Sigmoid colon (tissue), 7 donors: ENCODE data around the gene TTC38. TPM values are rescaled to one million over a fixed set of nuclear protein-coding genes. Genes with fewer than 3 reads are reported as not detected.

Experiments used
- DNase-seq: peaks from one replicate; pipeline ENCODE4 v3.0.0-alpha.2; 2019
- H3K27ac ChIP-seq, 4 donors: fragments of 200-600 bp; sonication (generic); one replicate each; pipeline ENCODE4 v1.5.1; 2016 to 2019; ENCODE audit warnings: mild to moderate bottlenecking in 1 of 4
- H3K27me3 ChIP-seq, 3 donors: fragments of 200-600 bp; sonication (generic); one replicate each; pipeline ENCODE4 v1.5.1; 2019; ENCODE audit warnings: mild to moderate bottlenecking in 1 of 3
- H3K36me3 ChIP-seq, 4 donors: fragments of 200-600 bp; sonication (generic); one replicate each; pipeline ENCODE4 v1.5.1; 2016 to 2019
- H3K4me1 ChIP-seq, 4 donors: fragments of 200-600 bp; sonication (generic); one replicate each; pipeline ENCODE4 v1.5.1; 2017 to 2019
- H3K4me3 ChIP-seq, 4 donors: fragments of 200-600 bp; sonication (generic); one replicate each; pipeline ENCODE4 v1.5.1; 2017 to 2019; ENCODE audit warnings: mild to moderate bottlenecking in 2 of 4, moderate library complexity in 1 of 4
- H3K9me3 ChIP-seq, 4 donors: fragments of 200-600 bp in 3 of 4; sonication (generic) in 3 of 4; one replicate each; pipeline versions ENCODE4 v1.5.1 to v1.6.1; 2013 to 2019
- EP300 ChIP-seq, 4 donors: sonication (generic); formaldehyde crosslinking; IDR thresholded peaks; one replicate each; pipeline ENCODE4 v1.6.1; 2017; ENCODE audit warnings: antibody characterized with exemption in 4 of 4
- POLR2A ChIP-seq, 2 donors: fragments of 450-650 bp; IDR thresholded peaks; one replicate each; pipeline ENCODE4 v1.6.1; 2016; ENCODE audit warnings: antibody characterized with exemption in 2 of 2, mild to moderate bottlenecking in 2 of 2, moderate library complexity in 2 of 2
- POLR2AphosphoS5 ChIP-seq, 4 donors: sonication (generic); formaldehyde crosslinking; IDR thresholded peaks; one replicate each; pipeline ENCODE4 v1.6.1; 2017; ENCODE audit warnings: antibody characterized with exemption in 4 of 4
- WGBS, 2 donors: extraction: QIAGEN DNeasy Blood & Tissue Kit; methylation state at CpG; one replicate each; pipeline ENCODE4 v1.1.7; 2013; 5-methylcytosine and 5-hydroxymethylcytosine counted together
- intact Hi-C: fragments of 100-400 bp; cut with DNase I; formaldehyde crosslinking; loops from one replicate; pipeline ENCODE4 v1.15.1; 2023
- polyA plus RNA-seq, 3 donors: library from polyadenylated mRNA; stranded (reverse); fragments of 200-250 nt; gene quantifications; one replicate each; pipeline ENCODE4 v1.2.3, GENCODE V29; 2013
- total RNA-seq, 4 donors: library from RNA; depleted of rRNA; stranded (reverse); fragments of >200 nt; gene quantifications; one replicate each; pipeline ENCODE4 v1.1.0, GENCODE V29; 2016
- TF ChIP-seq, protein P1 (sequence below), 4 experiments: fragments of 450-650 bp in 3 of 4; fragments of 200-600 bp in 1 of 4; IDR thresholded peaks; one replicate each; pipeline ENCODE4 v1.5.1; 2016 to 2019; ENCODE audit warnings: antibody characterized with exemption in 4 of 4, mild to moderate bottlenecking in 3 of 4, moderate library complexity in 2 of 4
- donor health status: healthy with polysubstance abuse.
- donor health status: Bipolar disorder and iron deficiency.
- donor health status: healthy.

Gene TTC38
- total and polyA plus RNA-seq, 7 donors, result 34.6 to 105 (median 56.0) TPM

DNA sequence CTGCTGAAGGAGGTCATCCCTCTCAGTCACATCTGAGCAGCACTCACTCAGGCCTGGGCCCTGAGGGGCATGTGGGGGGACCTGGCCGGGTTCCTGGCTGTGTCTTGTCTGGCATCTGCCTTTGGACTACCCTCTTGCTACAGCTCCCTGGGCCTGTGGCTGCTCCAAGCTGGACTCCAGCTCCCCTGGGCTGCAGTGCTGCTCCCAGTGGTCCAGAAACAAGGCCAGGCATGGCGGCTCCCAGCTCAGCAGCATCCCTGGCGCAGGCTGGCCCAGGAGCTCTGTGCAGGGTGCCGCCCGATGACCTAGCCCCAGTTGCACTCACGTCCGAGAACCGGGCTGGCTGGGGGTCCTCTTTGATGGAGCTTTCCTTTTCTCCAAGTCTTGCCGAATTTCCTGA, 23.0 kb upstream of the TTC38 start:
- intact Hi-C loops, result loop anchor here (5.0 kb wide), 1 partner anchor 92 kb away; the partner anchor contains the start of gene PPARA
- no peak for TF ChIP-seq POLR2AphosphoS5 (IDR thresholded peaks at IDR 0.05)
- no peak for TF ChIP-seq EP300 (IDR thresholded peaks at IDR 0.05)
- TF ChIP-seq, protein P1, sequence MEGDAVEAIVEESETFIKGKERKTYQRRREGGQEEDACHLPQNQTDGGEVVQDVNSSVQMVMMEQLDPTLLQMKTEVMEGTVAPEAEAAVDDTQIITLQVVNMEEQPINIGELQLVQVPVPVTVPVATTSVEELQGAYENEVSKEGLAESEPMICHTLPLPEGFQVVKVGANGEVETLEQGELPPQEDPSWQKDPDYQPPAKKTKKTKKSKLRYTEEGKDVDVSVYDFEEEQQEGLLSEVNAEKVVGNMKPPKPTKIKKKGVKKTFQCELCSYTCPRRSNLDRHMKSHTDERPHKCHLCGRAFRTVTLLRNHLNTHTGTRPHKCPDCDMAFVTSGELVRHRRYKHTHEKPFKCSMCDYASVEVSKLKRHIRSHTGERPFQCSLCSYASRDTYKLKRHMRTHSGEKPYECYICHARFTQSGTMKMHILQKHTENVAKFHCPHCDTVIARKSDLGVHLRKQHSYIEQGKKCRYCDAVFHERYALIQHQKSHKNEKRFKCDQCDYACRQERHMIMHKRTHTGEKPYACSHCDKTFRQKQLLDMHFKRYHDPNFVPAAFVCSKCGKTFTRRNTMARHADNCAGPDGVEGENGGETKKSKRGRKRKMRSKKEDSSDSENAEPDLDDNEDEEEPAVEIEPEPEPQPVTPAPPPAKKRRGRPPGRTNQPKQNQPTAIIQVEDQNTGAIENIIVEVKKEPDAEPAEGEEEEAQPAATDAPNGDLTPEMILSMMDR (IDR thresholded peaks at IDR 0.05), result no peak
- Histone ChIP-seq H3K9me3 (no peaks in the 10 kb centered on the region), H3K36me3 (peaks cover 0 to 27% (median 4%) of the 10 kb centered on the region in 4 donors), H3K4me3 (no peak overlapping the region), H3K27me3 (no peaks in the 10 kb centered on the region), H3K27ac (peak overlapping the region in 1 of 4 donors; percentile 57), H3K4me1 (peaks cover 0 to 35% (median 23%) of the 10 kb centered on the region in 4 donors)
- 94 to 95% methylated on average over 9 of the region's 9 CpGs for WGBS, 2 donors
- DNase-seq, result no peak

DNA sequence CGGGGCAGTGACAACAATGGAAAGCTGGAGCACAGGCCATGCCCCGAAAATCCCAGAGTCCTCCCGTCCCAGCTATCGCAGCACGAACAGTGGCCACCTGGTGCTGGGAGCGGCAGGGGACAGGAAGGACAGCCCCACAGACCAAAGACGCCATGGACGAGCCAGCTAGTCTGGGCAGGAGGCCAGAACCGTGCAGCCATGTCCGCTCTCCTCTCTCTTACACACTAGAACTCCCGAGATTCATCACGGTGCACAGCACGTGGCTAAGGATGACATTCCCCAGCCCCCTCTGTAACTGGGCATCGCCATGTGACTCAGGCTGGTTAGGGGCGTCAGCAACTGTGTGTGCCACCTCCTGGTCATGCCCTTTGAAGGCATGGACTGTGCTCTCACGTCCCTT, 22.3 kb upstream of the TTC38 start:
- 51 to 77% methylated on average over 16 of the region's 16 CpGs for WGBS, 2 donors
- intact Hi-C loops, result loop anchor here (5.0 kb wide), 1 partner anchor 93 kb away; the partner anchor contains the start of gene PPARA
- H3K4me3 ChIP-seq, result no peak overlapping the region
- peak overlapping the region in 3 of 4 donors; percentile 16 to 60 (median 57) for H3K27ac ChIP-seq
- H3K27me3 ChIP-seq, result no peaks in the 10 kb centered on the region
- H3K36me3 ChIP-seq, result peaks cover 0 to 22% (median 4%) of the 10 kb centered on the region in 4 donors
- no peaks in the 10 kb centered on the region for H3K9me3 ChIP-seq
- TF ChIP-seq, protein P1 (IDR thresholded peaks at IDR 0.05), result no peak
- TF ChIP-seq POLR2AphosphoS5 (IDR thresholded peaks at IDR 0.05) (no peak), POLR2A (IDR thresholded peaks at IDR 0.05) (no peak), EP300 (IDR thresholded peaks at IDR 0.05) (no peak)
- H3K4me1 ChIP-seq, result peaks cover 0 to 36% (median 24%) of the 10 kb centered on the region in 4 donors
- no peak for DNase-seq

DNA sequence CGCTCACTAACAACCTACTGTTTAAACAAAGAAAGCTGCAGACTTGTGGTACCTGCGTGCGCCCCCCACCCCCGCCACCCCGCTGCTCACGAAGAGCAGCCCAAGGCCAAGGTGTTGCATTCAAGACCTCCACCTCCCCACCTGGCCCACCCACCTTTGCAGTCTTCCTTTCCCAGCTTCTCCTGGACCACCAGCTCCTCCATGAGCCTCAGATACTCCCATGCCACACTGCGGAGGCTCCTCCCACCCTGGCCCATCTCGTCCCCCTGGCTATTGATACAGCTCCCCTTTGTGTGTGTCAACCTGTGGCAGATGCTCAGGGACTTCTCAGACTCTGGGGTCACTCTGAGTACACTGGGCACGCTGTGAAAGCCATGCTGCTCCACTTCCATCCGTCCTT, 21.6 kb upstream of the TTC38 start:
- Histone ChIP-seq H3K27me3 (no peaks in the 10 kb centered on the region), H3K27ac (peak overlapping the region in 2 of 4 donors; percentile 57 to 60), H3K36me3 (peaks cover 0 to 22% (median 4%) of the 10 kb centered on the region in 4 donors), H3K4me1 (peaks cover 0 to 43% (median 30%) of the 10 kb centered on the region in 4 donors), H3K9me3 (no peaks in the 10 kb centered on the region), H3K4me3 (no peak overlapping the region)
- DNase-seq, result no peak
- WGBS, 2 donors, result 95 to 96% methylated on average over 10 of the region's 10 CpGs
- TF ChIP-seq POLR2A (IDR thresholded peaks at IDR 0.05), result no peak
- TF ChIP-seq, protein P1 (IDR thresholded peaks at IDR 0.05), result no peak
- TF ChIP-seq EP300 (IDR thresholded peaks at IDR 0.05), result no peak
- TF ChIP-seq POLR2AphosphoS5 (IDR thresholded peaks at IDR 0.05), result no peak
- intact Hi-C loops, result loop anchor here (5.0 kb wide), 1 partner anchor 94 kb away; the partner anchor contains the start of gene PPARA

DNA sequence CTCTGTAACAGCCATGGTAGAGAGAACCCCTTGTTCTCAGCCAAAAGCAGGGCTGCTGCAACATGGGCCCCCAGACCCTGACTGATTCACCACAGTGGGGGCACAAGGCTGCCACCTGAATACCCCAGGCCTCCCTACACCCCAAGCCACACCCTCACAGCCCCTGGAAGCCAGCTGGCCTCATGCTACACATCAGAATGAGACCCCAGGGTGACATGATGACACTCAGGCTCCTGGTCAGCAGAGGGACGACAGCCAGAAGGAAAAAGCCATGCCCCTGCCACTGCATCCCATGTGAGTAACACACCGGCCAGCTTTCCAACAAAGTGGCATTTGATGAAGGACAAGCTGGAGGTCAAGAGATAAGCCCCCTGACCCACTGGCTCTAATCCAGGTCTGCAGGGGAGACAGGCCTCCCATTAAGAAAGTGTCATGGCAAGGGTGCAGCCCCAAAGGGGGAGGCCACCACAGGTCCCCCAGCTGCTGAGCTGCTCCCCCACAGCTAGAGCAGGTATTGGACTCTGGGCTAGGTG, 20.3 kb upstream of the TTC38 start:
- Histone ChIP-seq H3K4me1 (peaks cover 0 to 47% (median 31%) of the 10 kb centered on the region in 4 donors), H3K36me3 (peaks cover 0 to 22% (median 4%) of the 10 kb centered on the region in 4 donors), H3K27me3 (no peaks in the 10 kb centered on the region), H3K4me3 (no peak overlapping the region), H3K9me3 (no peaks in the 10 kb centered on the region), H3K27ac (no peak overlapping the region)
- intact Hi-C loops, result loop anchor here (5.0 kb wide), 1 partner anchor 95 kb away; the partner anchor contains the start of gene PPARA
- no peak for DNase-seq
- 95 to 96% methylated on average over 2 of the region's 2 CpGs for WGBS, 2 donors
- TF ChIP-seq EP300 (IDR thresholded peaks at IDR 0.05) (no peak), POLR2A (IDR thresholded peaks at IDR 0.05) (no peak), POLR2AphosphoS5 (IDR thresholded peaks at IDR 0.05) (no peak)
- TF ChIP-seq, protein P1 (IDR thresholded peaks at IDR 0.05), result no peak
